ELR (cell line): ENCODE results near the gene PCDH9.

Experiments
- DNase-seq: peaks from one replicate; pipeline ENCODE4 v3.0.0-alpha.2; 2015; ENCODE audit warnings: low read depth

The PCDH9 gene

DNA sequence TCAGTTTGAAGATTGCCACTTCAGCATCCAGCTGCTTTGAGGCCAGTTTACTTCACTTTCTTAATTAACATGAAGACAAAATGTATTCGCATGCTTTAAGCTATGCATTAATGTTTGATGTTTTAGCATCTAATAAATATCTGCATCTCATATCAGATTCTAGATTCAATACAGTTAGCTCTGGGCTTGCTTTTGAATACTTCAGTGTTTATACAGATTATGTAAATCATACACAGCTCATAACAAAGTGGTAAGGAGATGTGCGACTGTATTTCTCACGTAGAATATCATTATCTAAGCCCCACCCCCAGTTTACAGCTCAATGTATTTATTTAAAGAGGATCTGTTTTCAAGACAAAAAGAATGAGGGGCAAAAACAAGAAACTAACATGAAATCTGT lies 770.5 kb downstream of the PCDH9 start:
- no peak for DNase-seq

DNA sequence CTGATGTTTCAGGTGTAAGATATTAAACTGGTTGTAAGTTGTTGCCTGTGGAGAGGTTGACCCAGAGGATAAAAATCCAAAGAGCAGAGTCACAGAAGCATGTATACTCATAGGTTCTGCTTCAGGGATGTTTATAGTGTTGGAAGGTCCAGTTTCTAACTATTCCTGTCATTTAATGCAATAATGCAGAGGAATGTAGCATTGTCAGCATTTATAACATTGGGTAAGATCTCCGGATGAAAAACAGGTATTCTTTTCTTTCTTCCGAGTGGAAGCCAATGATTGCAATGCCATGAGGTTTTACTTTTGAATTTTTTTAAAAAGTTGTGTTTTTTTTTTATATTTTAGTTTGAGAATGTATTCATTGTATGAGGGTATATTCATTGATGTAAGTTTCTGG lies 771.0 kb downstream of the PCDH9 start:
- DNase-seq, result no peak

DNA sequence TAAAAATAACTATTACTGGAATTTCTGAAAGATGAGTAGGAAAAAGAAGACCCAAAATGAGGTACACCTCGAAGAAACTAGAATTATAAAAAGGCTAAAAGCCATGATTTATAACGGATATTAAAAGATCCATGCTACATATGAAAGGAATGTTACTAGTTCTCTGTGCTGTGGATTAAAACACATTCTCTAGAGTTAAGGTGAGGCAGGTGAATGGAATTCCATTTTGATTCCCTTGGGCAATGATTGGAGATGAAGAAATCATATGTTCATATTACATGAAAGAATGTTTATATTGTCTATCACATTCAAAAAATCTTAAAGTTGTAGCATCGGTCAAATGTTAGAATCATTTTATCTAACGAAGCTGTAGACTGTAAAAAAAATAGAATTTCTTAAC lies 783.7 kb downstream of the PCDH9 start:
- peak; percentile 7 for DNase-seq

DNA sequence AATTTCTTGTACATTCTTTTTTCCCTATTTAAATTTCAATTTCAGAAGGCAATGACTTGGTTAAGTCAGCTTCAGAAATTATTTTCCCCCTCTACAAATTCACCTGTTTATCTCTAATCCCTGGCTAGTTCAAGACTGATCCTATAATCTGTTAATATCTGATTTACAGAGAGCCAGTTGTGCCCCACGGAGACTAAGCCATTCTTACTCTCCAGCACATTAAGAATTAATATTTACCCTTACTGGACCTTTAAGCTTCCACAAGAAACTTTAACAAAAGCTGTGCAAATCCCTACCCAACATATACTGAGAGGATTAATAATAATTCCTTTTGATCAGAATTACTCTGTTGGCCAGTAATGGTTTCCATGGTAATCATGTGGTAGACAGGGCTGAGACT lies 786.2 kb downstream of the PCDH9 start:
- DNase-seq, result no peak

DNA sequence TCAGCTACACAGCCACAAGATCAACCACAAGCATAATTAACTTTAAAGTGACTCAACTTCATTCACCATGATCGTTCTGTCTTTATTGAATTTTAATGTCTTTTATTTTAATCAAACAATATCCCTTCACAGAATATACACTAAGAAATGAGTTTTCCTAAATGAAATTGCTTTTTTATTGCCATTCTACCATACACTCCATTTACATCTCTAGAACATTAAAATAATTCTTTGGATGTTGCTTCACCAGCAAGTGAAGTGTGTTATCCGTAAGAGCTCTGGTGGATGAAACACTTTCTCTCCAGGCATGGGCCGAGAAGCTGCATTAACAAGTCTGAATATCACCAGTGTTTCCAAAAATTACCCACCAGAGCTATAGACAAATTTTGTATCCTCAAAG lies 789.2 kb downstream of the PCDH9 start:
- no peak for DNase-seq

DNA sequence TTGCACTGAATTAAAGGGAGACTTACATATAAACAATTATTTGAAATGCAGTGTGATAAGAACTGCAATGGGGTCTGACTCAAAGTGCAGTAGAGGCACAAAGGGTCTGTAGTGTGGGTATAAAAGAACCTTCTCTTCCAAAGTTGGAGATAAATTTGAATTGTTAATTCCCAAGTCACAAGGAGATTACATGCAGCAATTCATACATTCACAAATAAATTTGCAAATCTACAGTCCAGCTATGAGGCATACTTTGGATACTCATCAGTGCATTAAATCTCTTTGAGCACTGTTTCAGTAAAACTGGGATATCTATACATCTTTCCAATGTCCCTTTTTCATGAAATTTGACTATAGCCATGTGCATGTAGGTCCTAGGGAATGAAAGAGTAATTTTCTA lies 799.4 kb downstream of the PCDH9 start:
- no peak for DNase-seq

DNA sequence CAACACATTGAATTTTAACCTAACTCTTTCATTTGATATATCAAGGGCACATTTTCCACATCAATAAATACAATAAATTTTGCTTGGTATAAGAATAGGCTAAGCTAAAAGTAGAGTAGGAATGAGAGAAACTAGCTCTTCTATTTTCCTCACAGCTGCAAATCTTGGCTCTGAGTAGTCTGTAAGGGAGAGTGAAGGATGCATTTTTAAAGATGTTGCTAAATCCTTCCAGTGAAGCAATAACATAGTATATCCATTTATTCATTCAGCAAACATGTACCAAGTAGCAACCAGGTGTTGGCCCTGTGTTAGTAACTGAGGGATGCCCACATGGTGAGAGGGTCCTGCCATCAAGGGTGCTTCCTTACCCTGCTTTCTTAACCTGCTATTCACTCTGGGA lies 799.9 kb downstream of the PCDH9 start:
- no peak for DNase-seq

DNA sequence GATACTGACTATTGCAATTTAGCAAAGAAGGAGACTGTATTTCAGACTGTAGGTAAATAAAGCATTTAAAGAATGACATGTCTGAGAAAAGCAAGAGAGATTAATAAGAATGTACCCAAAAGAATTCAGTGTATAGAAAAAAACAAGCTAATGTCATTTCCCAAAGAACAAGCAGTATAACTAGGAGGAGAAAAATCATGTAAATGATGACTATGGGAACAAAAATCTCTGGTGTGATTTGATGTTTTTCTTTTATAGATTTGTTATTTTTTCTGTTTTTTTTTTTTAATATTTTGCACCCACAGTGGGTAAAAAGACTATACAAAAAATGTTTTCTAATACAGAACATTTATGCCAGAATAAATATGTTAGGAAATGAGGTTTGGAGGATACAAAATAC lies 801.0 kb downstream of the PCDH9 start:
- DNase-seq, result no peak

DNA sequence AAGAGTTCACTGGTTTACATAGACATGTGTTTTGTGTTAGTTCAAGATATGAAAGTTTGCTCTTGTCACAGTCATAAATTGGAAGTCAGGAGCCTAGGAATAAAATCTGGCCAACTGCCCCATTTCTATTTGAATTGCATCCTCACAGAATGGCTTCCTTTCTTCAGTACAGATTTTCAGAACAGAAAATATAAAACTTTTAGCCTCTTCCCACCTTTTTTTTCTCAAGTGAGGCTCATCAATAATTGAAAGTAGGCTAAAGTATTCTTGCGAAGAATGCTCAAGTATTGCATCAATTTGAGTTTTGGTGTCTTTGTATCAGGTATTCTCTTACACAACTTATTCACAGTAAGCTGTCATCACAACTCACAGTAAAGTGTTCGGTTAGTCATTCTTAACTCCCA lies 802.7 kb downstream of the PCDH9 start:
- DNase-seq, result no peak

DNA sequence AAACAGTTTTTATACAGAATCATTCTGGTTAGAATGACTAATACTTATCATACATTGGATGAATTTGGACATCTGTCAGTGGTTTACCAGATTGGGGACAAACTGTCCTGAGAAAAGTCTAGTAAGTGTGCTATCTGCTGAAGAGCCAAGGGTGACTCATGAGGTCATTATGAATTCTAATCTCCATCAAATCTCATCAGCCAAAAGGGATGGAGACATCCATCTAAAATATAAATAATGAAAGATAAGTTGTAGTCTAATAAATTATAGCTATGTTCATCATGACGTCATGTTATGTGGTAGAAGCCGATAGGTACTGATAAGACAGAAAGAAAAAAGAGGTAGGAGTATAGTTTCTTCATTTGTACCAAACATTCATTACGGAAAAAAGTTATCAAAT lies 804.4 kb downstream of the PCDH9 start:
- DNase-seq, result peak; percentile 7

DNA sequence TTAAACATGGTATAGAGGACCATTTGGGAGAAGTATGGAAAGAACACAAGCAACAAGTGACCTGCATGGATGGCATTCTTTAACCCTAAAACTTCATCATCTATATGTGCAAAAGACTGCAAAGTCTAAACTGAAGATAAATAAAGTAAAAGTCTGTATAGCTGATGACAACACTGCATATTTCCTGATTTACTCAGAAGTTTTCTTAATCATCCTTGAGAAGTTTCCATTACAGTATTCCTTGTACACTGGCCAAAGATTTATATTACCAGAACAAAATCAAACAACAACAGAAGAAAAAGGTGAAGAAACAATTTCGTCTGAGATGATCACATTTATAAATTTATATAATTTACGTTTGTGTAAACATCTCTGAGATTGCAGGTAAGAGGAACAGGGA lies 805.7 kb downstream of the PCDH9 start:
- DNase-seq, result peak; percentile 54

DNA sequence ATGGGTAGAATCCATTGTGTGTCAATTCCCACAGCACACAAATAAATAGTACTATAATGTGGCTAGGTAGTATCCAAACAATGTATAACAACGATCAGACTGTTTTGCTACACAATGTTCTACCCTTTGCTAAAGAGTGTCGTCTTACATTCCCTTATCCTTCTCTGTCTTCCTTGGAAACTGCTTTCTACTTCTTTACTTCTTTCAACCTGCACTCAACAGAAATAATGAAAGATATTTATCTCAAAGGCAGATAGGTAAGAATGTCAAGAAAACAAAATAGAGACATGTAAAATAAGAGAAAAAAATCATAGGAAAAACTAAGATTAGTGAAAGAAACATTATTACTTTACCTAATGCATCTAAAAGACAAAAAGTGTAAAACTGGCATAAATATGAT lies 814.7 kb downstream of the PCDH9 start:
- DNase-seq, result no peak

DNA sequence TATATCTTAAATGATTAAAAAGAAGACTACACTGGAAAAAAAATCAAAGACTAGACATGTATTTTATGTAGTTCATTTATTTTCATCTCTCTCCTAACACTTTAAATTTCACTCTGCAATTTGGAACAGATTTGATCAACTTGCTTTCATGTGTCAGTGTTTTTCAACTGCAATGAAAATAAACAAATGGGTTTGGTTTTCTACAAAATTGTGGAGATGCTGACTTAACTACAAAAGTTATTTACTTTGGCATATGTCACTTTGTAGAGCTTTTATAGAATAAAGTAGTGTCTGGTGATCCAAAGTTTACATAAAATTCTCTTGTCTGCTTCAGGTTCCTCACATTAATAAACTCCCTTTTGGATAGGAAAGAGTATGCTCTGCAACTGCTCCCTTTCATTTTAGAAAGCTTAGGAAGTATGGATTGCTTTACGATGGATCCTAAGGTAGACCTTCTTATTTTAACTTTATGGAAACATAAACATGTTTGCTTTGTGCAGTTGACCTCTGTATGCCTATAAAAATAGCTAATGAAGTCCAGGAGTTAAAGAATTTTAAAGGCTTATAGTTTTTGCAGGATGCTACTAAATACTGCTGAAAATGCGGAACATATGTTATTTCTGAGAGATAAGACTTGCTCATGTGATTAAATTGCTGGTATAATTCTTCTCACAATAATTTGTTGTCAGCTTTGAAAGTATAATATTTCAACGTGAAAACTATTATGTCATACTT lies 815.9 kb downstream of the PCDH9 start:
- no peak for DNase-seq

DNA sequence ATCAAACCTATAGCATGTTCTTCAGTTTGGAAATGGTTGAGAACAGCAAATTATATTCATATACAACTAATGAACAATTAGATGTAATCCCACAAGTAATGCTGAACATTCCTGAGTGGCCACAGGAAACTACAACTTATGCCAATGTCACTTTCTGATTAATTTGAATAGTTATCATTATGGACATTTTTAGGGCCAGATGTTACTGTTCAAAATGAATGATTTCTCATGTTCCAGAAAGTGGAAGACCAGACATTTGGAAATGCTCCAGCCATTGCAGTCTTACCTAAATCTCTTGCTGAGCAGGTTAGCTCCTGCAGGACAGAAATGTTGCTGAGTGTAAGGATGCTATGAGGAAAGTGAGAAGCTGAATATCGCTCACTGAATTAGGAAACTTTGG lies 819.8 kb downstream of the PCDH9 start:
- DNase-seq, result no peak

DNA sequence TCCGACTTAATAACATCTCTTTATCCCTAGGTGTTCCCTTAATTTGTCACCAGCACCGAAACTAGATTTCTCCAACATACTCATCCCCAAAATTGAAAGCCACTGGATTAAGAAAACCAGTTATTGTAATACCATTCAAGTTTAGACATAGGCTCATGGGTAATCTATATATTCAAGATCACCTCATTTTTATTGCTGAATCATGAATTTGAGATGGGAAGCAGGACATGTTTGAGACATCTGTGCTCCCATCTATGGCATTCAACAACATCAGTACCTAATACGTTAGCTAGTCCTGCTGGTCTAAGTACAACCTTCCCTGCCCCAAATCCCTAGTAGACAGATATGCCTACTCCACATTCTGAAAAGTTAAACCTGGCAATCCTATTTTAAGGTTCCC lies 820.6 kb downstream of the PCDH9 start:
- no peak for DNase-seq

DNA sequence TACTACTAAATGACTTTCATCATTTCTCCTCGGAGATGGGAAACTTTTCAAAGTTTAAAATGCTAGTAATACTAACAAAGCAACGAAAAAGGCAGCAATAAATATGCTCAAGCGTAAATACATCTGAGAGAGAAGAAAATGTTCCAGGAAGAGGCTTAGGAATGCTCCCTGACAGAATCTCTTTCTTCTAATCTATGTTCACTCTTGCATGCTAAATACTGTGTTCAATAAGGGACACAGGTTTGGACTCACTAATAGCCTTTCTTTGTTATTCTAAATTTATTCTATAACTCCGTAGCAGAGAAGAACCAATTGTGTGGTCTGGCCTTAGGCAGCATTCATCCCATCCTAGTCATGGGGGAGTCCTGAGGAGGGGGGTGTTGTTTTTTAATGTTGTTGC lies 823.0 kb downstream of the PCDH9 start:
- no peak for DNase-seq

DNA sequence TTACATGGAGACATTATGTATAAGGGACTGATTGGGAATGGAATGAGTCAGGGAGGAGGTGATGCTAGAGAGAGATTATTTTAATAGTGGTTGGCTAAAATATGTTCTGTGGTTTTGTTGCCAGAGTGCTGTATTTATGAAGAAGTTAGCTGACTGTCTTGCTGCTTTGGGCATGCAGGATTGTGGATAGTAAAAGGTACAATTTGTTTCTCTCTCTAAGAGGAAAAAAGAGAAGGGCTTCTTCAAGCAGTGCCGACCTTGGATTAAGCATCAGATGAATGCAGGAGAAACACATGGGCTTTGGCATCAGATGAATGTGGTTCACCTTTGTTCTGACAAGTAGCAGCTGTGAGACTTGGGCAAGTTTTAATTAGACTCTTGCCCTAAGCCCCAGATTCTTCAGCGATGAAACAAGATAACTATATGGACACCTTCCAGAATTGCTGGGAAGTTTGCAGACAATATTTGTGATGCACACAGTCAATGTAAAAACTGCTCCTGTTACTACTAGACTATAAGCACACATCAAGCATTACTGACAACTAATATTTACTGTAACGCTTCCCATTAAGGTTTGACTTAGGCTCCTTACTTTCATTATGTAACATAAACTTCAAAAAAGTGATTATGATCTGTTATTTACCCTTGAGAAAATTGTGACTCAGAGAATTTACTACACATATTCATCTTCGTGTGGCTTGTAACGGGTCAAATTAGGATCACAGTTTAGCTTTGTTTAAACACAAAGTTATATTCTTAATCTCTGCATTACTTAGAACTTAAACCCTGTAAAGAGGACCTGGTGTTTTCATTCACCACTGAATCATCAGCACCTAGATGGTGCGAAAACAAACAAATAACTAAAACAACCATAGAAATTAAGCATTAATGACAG lies 824.0 kb downstream of the PCDH9 start:
- DNase-seq, result peak; percentile 55

DNA sequence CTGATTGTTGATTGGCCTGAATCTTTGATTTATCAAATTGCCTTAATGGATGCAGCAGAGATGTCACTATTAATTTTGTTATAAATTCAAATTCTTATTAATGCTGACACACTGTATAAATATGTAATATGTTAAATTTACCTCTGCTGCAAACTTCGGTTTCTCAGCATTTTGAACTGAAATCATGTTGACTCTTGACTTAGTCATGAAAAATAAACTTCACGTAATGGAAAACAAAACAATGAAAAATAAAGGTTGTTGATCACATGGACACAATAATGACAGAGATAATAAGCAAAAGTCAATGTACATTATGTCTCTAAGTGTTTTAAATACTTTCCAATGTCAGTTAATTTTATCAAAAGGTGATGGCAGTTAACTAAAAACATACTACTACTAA lies 827.6 kb downstream of the PCDH9 start:
- DNase-seq, result no peak

DNA sequence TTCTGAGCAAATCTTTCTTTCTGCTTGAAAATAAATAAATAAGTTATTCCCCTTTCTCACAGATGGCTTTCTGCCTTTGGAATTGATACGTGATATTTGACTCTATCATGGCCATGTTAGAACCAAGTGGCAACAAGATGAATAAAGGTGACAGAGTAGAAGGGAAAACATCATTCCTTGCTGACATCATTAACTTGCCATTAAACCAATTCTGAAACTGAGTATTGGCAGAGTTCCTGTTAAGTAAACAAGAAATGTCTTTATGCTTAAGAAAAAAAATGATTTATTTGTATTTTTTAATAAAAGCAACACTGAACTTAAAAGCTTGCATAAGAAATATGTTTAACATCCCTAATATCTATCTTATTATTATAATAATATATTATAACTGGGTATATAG lies 828.1 kb downstream of the PCDH9 start:
- no peak for DNase-seq

DNA sequence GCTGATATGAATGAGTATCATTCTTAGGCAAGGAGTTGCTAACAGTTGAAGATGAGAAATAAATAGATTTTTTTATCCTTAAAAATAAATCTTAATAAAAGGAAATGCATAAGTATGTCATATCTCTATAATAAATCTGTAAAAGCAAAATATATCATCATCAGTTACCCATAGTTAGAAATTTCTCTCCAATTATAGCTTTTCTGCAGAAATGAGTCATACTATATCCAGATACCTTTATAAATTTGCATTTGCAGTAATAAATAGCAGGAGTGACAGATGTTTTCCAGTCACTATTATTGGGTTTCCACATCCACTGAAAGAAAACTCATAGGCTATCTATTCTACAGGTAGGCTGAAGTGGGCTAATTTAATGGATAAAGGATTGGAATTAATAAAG lies 829.8 kb downstream of the PCDH9 start:
- no peak for DNase-seq

DNA sequence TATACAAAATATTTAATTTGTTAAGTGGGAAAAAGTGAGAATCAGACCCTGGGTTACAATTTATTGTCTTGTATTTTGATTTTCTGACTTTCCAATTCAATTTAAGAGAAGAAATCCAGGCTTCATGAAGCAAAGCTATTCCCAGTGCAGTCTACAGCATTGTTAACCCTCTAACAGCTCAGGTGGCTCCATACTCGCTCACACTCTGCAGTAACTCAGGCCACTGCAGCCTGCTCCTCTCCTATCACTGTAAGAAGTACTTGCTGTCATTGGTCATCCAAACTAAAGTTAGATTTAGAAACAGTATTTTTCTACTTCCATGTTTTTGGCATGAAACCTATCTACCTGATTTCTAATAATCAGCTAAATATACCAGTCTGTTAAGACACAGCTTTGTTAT lies 830.3 kb downstream of the PCDH9 start:
- no peak for DNase-seq

DNA sequence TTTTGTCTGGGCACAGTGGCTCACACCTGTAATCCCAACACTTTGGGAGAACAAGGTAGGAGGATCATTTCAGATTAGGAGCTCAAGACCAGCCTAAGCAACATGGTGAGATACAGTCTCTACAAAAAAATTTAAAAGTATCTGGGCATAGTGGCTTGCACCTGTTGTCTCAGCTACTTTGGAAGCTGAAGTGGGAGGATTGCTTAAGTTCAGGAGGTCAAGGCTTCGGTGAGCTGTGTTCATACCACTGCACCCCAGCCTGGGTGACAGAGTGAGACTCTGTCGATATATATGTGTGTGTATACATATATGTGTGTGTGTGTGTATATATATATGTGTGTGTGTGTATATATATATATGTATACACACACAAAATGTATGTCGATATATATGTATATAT lies 833.0 kb downstream of the PCDH9 start:
- DNase-seq, result no peak

DNA sequence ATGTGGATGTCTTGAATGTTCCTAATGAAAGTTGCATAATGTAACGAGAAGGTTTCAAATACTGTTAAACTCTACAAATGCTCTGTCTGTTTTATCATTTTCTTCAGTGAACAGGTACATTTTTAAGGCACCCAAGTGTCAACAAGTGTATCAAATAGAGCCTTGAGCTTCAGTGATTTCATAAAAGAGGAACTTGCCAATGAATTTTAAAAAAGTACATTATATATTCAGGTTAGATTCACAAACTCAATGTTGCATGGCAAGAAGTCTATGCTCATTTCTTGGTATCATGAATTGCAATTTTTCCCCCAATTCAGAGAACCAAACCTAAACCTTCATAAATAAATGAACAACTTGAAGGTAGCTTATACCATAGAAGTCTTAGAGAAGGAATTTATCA lies 838.8 kb downstream of the PCDH9 start:
- DNase-seq, result no peak

DNA sequence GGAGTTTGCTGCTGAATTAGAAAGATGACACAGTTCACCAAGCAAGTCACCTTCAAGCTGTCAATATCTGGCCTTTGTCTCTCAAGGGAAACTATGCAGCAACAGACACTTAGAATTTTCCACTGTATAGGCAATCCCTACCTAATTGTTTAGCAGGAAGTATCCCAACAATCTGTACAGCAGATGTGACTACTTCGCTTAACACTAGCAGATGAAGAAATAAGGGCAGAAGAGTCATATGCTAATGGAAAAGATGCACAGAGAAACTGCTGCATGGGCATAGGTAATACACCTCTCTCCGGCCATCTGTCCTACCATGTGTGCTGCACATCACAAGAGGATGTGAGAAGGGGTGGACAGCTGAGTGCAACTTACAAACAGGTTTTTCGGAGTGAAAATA lies 851.2 kb downstream of the PCDH9 start:
- DNase-seq, result no peak
